ENCODE data around the gene MPST. TPM values are rescaled to one million over a fixed set of nuclear protein-coding genes. Genes with fewer than 3 reads are reported as not detected.

The MPST gene
- total RNA-seq, 4 donors from 2014 or later: 99.0 to 171 (median 143) TPM

DNA sequence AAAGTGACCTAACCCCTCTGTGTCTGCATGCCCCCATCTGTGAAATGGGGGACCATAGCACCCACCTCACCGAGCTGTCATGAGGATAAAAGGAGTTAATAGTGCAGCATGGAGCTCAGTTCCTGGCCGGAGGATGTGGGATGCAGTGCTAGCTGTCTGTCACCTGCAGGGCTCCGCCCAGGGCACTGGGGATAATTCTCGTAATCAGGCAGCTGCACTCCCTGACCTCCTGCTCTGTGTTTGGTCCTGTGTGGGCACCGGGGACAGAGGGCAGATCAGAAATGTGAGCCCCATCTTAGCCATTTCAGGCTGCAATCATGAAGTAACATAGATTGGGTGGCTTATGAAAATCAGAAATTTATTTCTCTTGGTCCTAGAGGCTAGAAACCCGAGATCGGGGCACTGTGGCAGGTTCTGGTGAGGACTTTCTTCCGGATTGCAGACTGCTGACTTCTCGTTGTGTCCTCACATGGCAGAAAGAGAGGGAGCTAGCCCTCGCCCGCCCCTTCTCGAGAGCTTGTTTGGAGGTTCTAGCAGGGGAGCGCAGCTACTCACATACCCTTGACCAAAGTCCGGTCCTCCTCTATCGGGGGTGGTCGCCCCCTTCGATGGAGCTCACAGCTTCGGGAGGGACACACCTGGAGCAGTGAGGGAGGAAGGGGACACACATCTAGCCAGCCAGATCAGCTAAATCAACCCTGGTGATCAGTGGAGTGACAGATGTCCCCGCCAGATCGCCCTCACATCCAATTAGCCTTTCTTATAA lies 35.2 kb downstream of the MPST start:
- Histone ChIP-seq H3K4me3 (no peak overlapping the region), H3K27ac (no peak overlapping the region), H3K9me3 (no peaks in the 10 kb centered on the region), H3K4me1 (peaks cover 38% of the 10 kb centered on the region), H3K36me3 (peaks cover 37% of the 10 kb centered on the region), H3K27me3 (no peaks in the 10 kb centered on the region)
- no peak for TF ChIP-seq CTCF (IDR thresholded peaks at IDR 0.05)
- no peak for TF ChIP-seq POLR2A (IDR thresholded peaks at IDR 0.05)
- no peak for TF ChIP-seq EP300 (IDR thresholded peaks at IDR 0.05)
- TF ChIP-seq POLR2AphosphoS5 (IDR thresholded peaks at IDR 0.05): no peak
- WGBS: 93% methylated on average over 19 of the region's 20 CpGs
- no peak for DNase-seq (ENCODE audit: low spot score in 2 of 2)

DNA sequence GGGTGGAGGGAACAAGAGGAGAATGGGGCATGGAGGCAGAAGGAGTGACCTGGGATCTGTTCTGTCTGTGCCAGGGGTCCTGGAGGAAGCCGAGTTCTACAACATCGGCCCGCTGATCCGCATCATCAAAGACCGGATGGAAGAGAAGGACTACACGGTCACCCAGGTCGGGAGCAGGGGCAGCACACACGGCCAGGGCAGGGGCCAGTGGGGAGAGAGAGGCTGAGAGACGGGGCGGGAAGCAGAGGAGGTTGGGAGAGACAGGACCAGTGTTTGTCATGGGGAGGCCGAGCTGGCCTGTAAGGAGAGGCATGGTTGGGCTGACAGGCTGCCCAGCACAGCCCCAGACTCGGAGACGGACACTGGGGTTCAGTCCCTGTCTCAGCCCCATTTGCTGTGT lies 36.7 kb downstream of the MPST start:
- Histone ChIP-seq H3K4me1 (peaks cover 32% of the 10 kb centered on the region), H3K9me3 (no peaks in the 10 kb centered on the region), H3K27me3 (no peaks in the 10 kb centered on the region), H3K4me3 (no peak overlapping the region), H3K36me3 (peaks cover 52% of the 10 kb centered on the region), H3K27ac (no peak overlapping the region)
- no peak for TF ChIP-seq POLR2A (IDR thresholded peaks at IDR 0.05)
- no peak for TF ChIP-seq EP300 (IDR thresholded peaks at IDR 0.05)
- no peak for TF ChIP-seq POLR2AphosphoS5 (IDR thresholded peaks at IDR 0.05)
- TF ChIP-seq CTCF (IDR thresholded peaks at IDR 0.05): no peak
- no peak for DNase-seq (ENCODE audit: low spot score in 2 of 2)
- WGBS: 96% methylated on average over 13 of the region's 13 CpGs

- H3K4me1 ChIP-seq: peaks cover 23% of the 10 kb centered on the region
- WGBS: 80% methylated on average over 9 of the region's 9 CpGs
- TF ChIP-seq CTCF (IDR thresholded peaks at IDR 0.05): no peak
- TF ChIP-seq POLR2AphosphoS5 (IDR thresholded peaks at IDR 0.05): no peak
- no peak for TF ChIP-seq POLR2A (IDR thresholded peaks at IDR 0.05)
- no peak for TF ChIP-seq EP300 (IDR thresholded peaks at IDR 0.05)
- H3K27me3 ChIP-seq: no peaks in the 10 kb centered on the region
- H3K9me3 ChIP-seq: no peaks in the 10 kb centered on the region
- no peak overlapping the region for H3K4me3 ChIP-seq
- no peak for DNase-seq (ENCODE audit: low spot score in 2 of 2)
- no peak overlapping the region for H3K27ac ChIP-seq
- H3K36me3 ChIP-seq: peaks cover 56% of the 10 kb centered on the region
These were observed 37.7 kb downstream of the MPST start for GRCh38 chr22:37057226-37057625.

DNA sequence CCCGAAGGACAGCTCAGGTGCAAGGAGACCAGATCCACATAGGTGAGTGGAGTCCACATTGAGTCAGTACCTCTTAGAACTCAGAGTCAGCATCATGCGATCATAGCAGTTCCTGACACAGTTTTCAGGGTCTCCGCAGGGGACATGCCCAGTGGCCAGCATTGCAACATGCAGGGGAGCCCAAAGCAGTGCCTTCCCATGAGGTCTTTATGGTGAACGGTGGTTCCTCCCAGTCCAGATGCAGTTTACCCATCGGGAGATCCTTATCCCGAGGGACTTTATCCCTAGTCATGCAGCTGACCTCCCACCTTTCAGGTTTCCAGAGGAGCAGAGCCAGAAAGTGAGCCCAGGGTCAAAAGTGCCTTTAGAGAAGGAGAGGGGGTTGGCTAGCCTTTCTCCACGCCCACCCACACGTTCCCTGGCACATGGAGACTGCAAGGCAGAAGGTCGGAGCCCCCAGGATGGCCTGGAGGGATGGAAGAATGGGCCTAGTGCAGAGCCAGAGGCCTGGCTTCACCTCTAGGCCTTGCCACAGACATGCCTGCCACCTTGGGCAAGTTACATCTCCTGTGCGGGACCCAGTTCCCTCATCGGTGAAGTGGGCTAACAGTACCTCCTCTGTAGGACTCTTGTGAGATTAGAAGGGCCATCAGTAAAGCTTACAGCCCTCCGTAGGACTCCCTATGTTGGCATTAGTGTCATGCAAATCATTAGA lies 38.4 kb downstream of the MPST start:
- H3K27ac ChIP-seq: no peak overlapping the region
- H3K4me3 ChIP-seq: no peak overlapping the region
- DNase-seq (ENCODE audit: low spot score in 2 of 2): no peak
- H3K27me3 ChIP-seq: no peaks in the 10 kb centered on the region
- 89% methylated on average over 9 of the region's 12 CpGs for WGBS
- H3K4me1 ChIP-seq: peaks cover 16% of the 10 kb centered on the region
- H3K9me3 ChIP-seq: no peaks in the 10 kb centered on the region
- H3K36me3 ChIP-seq: peaks cover 56% of the 10 kb centered on the region
- TF ChIP-seq CTCF (IDR thresholded peaks at IDR 0.05) (no peak), POLR2AphosphoS5 (IDR thresholded peaks at IDR 0.05) (no peak), POLR2A (IDR thresholded peaks at IDR 0.05) (no peak), EP300 (IDR thresholded peaks at IDR 0.05) (no peak)

All from suprapubic skin (tissue), 4 donors.